GM10847 (cell line): ENCODE measurements around the gene CYP2E1.

Experiments used
- POLR2A ChIP-seq: IDR thresholded peaks from 2 replicates; pipeline ENCODE4 v1.6.1; 2011; ENCODE audit not compliant: insufficient read length; ENCODE audit errors: extremely low read depth

Gene CYP2E1

GRCh38 chr10:133565441-133566294, 38.5 kb downstream of the CYP2E1 start, which contains the start of gene SYCE1:
Gene SYCE1 (minus strand): TSS chr10:133565583. CDS start chr10:133565529, 54 bp downstream.
- TF ChIP-seq POLR2A: no peak

- no peak for TF ChIP-seq POLR2A
Measured at GRCh38 chr10:133567119-133567518, 40.0 kb downstream of the CYP2E1 start.

- no peak for TF ChIP-seq POLR2A
Measured at GRCh38 chr10:133567609-133568286, 40.6 kb downstream of the CYP2E1 start.

- TF ChIP-seq POLR2A: no peak
Measured at GRCh38 chr10:133568287-133568614, 41.1 kb downstream of the CYP2E1 start.
